Erythroblast (primary cell): Measurements from ENCODE around the gene DNM2.

Experiments
- GATA1 ChIP-seq: IDR thresholded peaks from 2 replicates; pipeline ENCODE4 v1.6.1; 2011; ENCODE audit warnings: low read depth, mild to moderate bottlenecking, control low read depth, low read length, moderate library complexity
- POLR2A ChIP-seq: IDR thresholded peaks from 2 replicates; pipeline ENCODE4 v1.6.1; 2011; ENCODE audit warnings: mild to moderate bottlenecking, low read length

GRCh38 chr19:10718205-10719196 lies 622 bp downstream of the DNM2 start:
- TF ChIP-seq GATA1: no peak
- peak; percentile 23 for TF ChIP-seq POLR2A
